Measurements from ENCODE around the gene GPR39.

GPR39 gene

DNA sequence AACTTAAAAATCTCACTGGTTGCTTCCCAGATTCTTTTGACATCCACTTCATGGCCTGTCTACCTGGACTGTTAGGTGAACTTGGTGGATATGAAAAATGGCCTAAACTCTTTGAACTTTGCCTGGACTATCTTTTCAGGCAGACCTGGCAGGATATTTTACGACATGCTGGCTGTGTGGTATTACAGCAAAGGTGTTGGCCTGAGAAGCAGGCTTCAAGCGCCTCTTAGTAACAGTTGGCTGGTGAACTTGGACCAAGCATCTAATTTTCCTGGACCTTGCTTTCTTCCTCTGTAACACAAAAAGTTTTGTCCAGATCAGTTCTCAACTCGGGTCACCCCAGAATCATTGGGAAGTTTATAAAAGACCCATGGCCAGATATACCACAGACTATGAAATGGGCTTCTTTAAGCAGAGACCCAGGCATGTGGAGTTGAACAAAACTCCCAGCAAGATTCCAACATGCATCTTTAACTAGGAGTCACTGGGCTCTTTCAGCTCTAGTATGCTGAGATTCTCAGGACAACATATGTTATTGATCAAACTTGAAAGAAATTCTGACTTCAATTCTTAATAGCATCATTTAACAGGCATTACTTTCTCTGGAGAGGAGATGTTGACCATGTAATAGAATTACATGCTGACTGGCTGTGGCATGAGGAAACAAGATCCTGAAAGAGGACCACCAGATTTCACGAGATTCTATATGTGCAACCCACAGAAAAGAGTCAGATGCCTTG lies 249.0 kb downstream of the GPR39 start:
- no peak overlapping the region for H3K4me3 ChIP-seq (ENCODE audit: low read depth, low read length)
- no peak for DNase-seq (ENCODE audit: low read depth, low spot score)
- POLR2A ChIA-PET: no interaction called here
- CTCF ChIA-PET: interaction anchor here (0.8 to 3.5 kb wide), 3 partner anchors 11 to 501 kb away, joined by 3 to 14 read pairs (median 4); no protein-coding TSS in a partner anchor
- TF ChIP-seq CTCF (IDR thresholded peaks at IDR 0.05; ENCODE audit: insufficient read depth, low read length, missing control alignments): no peak

GRCh38 chr2:132667706-132668105 lies 251.1 kb downstream of the GPR39 start:
- no peak for DNase-seq (ENCODE audit: low read depth, low spot score)
- no peak for TF ChIP-seq CTCF (IDR thresholded peaks at IDR 0.05; ENCODE audit: insufficient read depth, low read length, missing control alignments)
- ChIA-PET CTCF (interaction anchor here (1.3 to 3.5 kb wide), 4 partner anchors 9 to 479 kb away, joined by 3 to 19 read pairs (median 10); no protein-coding TSS in a partner anchor), POLR2A (no interaction called here)
- peak overlapping the region; percentile 66 for H3K4me3 ChIP-seq (ENCODE audit: low read depth, low read length)

DNA sequence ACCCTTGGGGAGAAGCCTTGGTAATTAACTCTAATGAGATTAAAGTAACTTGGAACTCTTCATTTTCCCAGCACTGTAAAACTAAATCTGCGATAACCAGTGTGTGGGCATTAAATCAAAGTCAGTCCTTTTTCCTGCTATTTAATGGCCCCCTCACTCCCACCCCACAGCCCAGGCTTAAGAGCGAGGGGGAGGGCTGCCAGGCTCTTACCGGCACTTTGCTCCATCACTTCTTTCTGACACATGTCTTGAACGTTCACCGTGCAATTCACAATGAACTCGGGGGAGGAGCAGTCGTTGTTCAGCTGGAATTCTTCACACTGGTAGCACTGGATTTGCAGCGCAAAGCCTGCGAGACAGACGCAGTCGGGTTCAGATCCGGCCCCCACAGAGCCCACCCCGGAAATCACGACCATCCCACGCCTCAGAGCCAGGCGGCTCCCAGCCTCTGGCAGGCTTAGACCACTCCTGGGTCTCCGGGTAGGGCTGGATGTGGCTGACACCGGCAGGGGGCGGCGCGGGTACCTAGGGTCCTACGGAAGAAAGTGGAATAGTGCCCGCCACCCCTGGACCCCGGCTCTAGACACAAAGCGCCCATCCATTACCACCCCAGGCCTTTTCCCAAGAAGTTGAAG lies 251.7 kb downstream of the GPR39 start:
- peak; percentile 58 for TF ChIP-seq CTCF (IDR thresholded peaks at IDR 0.05; ENCODE audit: insufficient read depth, low read length, missing control alignments)
- POLR2A ChIA-PET: no interaction called here

GRCh38 chr2:132668987-132669907 lies 252.6 kb downstream of the GPR39 start:
- CTCF ChIA-PET: interaction anchor here (0.7 to 3.5 kb wide), 9 partner anchors 7 to 1174 kb away, joined by 3 to 19 read pairs (median 3); no protein-coding TSS in a partner anchor
- H3K4me3 ChIP-seq (ENCODE audit: low read depth, low read length): peak overlapping the region; percentile 66
- DNase-seq (ENCODE audit: low read depth, low spot score): no peak
- TF ChIP-seq CTCF (IDR thresholded peaks at IDR 0.05; ENCODE audit: insufficient read depth, low read length, missing control alignments): peak; percentile 20
- POLR2A ChIA-PET: no interaction called here

More for the DNA sequence above, 251.7 kb downstream of the GPR39 start:
- CTCF ChIA-PET: interaction anchor here (0.7 to 3.5 kb wide), 9 partner anchors 8 to 1175 kb away, joined by 3 to 19 read pairs (median 3); no protein-coding TSS in a partner anchor
- peak overlapping the region; percentile 66 for H3K4me3 ChIP-seq (ENCODE audit: low read depth, low read length)
- no peak for DNase-seq (ENCODE audit: low read depth, low spot score)

- TF ChIP-seq CTCF (IDR thresholded peaks at IDR 0.05; ENCODE audit: insufficient read depth, low read length, missing control alignments): no peak
- POLR2A ChIA-PET: no interaction called here
- no peak for DNase-seq (ENCODE audit: low read depth, low spot score)
- peak within 1 kb of the TSS; percentile 66 for H3K4me3 ChIP-seq (ENCODE audit: low read depth, low read length)
- CTCF ChIA-PET: interaction anchor here (1.2 kb wide), 1 partner anchor 1174 kb away, joined by 3 read pairs; no protein-coding TSS in a partner anchor
These were observed 253.4 kb downstream of the GPR39 start, which contains the start of gene LYPD1 for GRCh38 chr2:132669908-132670495. TSS of gene LYPD1 (minus strand) at chr2:132670205. CDS start at chr2:132669932, 273 bp downstream.
